Measurements from ENCODE around the gene RERG. TPM values are rescaled to one million over a fixed set of nuclear protein-coding genes. Genes with fewer than 3 reads are reported as not detected.

RERG gene
- total RNA-seq, 6 experiments from 2014 or later: not detected

DNA sequence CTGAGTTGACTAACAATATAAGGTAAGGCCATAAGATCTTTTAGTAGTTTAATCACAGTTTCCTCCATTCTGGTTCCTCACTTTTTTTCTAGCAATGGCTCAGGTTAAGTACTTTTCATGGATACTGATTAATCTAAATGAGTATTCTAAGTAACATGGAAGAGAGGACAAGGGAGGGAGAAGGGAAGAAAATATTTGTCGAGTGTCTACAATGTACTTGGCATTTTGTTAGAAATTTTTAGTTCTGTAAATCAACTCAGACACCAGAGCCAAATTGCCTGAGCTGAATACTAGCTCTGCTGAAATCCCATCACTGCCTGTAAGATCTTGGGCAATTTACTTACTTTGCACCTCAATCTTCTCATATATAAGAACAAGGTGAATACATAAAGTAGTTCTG is 20.2 kb downstream of the RERG start:
- Mint-ChIP-seq H3K27me3 (ENCODE audit: insufficient read depth) (no peaks in the 10 kb centered on the region; the same call in 1 of the 2 replicates), H3K4me3 (no peak overlapping the region), H3K27ac (no peak overlapping the region), H3K9me3 (no peaks in the 10 kb centered on the region; the same call in 1 of the 2 replicates), H3K36me3 (ENCODE audit: low read depth) (no peaks in the 10 kb centered on the region), H3K4me1 (ENCODE audit: low read depth) (no peaks in the 10 kb centered on the region)
- DNase-seq: no peak
- TF ChIP-seq, protein P1, sequence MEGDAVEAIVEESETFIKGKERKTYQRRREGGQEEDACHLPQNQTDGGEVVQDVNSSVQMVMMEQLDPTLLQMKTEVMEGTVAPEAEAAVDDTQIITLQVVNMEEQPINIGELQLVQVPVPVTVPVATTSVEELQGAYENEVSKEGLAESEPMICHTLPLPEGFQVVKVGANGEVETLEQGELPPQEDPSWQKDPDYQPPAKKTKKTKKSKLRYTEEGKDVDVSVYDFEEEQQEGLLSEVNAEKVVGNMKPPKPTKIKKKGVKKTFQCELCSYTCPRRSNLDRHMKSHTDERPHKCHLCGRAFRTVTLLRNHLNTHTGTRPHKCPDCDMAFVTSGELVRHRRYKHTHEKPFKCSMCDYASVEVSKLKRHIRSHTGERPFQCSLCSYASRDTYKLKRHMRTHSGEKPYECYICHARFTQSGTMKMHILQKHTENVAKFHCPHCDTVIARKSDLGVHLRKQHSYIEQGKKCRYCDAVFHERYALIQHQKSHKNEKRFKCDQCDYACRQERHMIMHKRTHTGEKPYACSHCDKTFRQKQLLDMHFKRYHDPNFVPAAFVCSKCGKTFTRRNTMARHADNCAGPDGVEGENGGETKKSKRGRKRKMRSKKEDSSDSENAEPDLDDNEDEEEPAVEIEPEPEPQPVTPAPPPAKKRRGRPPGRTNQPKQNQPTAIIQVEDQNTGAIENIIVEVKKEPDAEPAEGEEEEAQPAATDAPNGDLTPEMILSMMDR (IDR thresholded peaks at IDR 0.05): no peak

DNA sequence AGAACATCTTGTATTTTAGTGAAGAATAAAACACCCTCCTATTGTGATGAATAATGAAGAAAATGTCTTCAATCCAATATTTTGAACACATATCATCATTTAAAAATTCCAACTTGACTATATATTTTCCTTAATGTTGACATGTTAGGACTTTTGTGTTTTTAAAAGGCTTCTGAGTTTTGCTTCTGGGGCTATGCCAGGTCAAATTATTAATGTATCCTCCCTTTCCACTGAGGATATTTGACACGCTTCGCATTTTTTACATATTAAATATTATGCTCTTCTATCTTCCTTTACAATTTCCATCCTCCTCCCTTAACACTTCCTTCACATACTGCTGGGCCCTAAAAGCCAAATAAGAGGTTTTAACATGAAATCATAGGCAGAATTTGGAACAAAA is 20.6 kb downstream of the RERG start:
- H3K27ac Mint-ChIP-seq: no peak overlapping the region

DNA sequence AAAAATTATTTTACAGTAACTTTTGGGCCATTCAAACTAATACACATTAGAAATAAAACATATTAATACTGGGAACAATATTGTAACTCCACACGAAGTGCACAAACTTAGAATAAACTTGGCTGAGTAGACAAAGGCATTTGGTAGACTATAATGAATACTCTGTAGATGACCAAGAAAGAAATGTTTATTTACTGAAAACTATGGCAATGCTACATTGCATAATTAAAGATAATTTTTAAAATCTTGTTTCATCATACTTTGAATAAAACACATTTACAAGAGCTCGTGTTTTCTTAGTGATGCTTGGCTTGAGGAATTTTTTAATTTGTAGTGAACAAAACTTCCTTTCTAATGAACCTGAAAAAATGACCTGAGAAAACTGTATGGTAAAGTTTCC is 21.3 kb downstream of the RERG start:
- no peaks in the 10 kb centered on the region; the same call in 1 of the 2 replicates for H3K27me3 Mint-ChIP-seq (ENCODE audit: insufficient read depth)
- TF ChIP-seq, protein P1 (IDR thresholded peaks at IDR 0.05): no peak
- no peak overlapping the region for H3K4me3 Mint-ChIP-seq
- no peak for DNase-seq
- no peaks in the 10 kb centered on the region; the same call in 1 of the 2 replicates for H3K9me3 Mint-ChIP-seq
- H3K36me3 Mint-ChIP-seq (ENCODE audit: low read depth): no peaks in the 10 kb centered on the region
- no peaks in the 10 kb centered on the region for H3K4me1 Mint-ChIP-seq (ENCODE audit: low read depth)
- H3K27ac Mint-ChIP-seq: no peak overlapping the region

More for the DNA sequence above, 20.6 kb downstream of the RERG start:
- H3K4me3 Mint-ChIP-seq: no peak overlapping the region
- TF ChIP-seq, protein P1 (IDR thresholded peaks at IDR 0.05): no peak
- H3K4me1 Mint-ChIP-seq (ENCODE audit: low read depth): no peaks in the 10 kb centered on the region
- H3K9me3 Mint-ChIP-seq: no peaks in the 10 kb centered on the region; the same call in 1 of the 2 replicates
- H3K36me3 Mint-ChIP-seq (ENCODE audit: low read depth): no peaks in the 10 kb centered on the region
- H3K27me3 Mint-ChIP-seq (ENCODE audit: insufficient read depth): no peaks in the 10 kb centered on the region; the same call in 1 of the 2 replicates
- no peak for DNase-seq

DNA sequence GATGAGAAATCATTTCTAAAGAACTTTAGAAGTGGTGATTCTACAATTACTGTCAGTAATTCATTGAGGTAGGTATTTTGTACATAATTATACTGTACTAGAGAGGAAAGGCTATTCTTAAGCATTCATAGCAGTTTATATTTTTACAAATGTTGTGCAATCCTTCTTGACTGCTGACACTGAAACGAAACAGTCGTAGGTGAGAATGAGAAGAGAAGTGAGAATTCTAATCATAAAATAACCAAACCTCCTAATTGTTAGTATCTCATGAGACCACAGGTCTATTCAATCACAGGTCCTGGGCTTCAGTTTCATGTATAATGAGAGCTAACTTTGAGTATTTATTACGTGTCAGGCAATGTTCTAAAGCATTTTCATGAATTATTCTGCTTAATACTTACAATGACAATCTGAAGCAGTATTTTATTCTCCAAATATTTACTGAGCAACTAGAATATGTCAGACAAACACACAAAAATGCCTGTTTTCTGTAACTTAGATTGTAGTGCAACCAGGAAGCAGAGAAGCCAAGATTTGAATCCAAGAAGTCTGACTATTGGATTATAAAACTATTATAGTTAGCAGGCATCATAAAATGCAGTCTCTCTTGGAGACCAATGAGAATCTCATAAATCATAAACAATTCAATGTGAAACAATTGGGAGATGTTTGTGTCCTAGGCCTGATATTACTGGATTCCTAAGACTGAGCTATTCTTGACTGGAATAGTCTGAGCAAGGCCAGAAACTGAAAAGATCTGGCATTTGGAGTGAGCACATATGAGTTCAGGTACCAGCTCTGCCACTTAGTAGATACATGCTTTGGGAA is 24.3 kb downstream of the RERG start:
- DNase-seq: no peak
- TF ChIP-seq, protein P1 (IDR thresholded peaks at IDR 0.05): no peak
- Mint-ChIP-seq H3K36me3 (ENCODE audit: low read depth) (no peaks in the 10 kb centered on the region), H3K27ac (no peak overlapping the region), H3K4me3 (no peak overlapping the region), H3K4me1 (ENCODE audit: low read depth) (no peaks in the 10 kb centered on the region), H3K9me3 (no peaks in the 10 kb centered on the region; the same call in 1 of the 2 replicates), H3K27me3 (ENCODE audit: insufficient read depth) (peaks cover 2% of the 10 kb centered on the region; the same call in 1 of the 2 replicates)

DNA sequence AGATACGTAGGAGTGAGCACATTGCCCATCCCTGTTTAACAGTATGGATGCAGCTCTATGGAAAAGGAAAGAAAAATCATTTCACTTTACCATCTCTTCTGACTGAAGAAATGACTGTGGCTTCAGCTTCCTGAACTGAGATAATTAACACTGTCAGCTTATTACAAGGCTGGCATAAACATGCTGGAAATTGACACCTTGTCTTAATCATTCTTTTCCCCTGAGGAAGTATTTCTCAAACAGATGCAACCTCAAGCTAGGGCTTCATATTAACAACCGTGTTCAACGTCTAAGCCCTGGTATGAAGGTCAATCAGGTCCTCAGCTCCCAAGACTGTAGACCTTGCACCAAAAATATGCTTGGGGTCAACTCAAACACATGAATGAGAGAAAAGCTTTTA is 25.0 kb downstream of the RERG start:
- no peak overlapping the region for H3K27ac Mint-ChIP-seq
- peaks cover 2% of the 10 kb centered on the region; the same call in 1 of the 2 replicates for H3K27me3 Mint-ChIP-seq (ENCODE audit: insufficient read depth)
- no peak overlapping the region for H3K4me3 Mint-ChIP-seq
- DNase-seq: no peak
- no peaks in the 10 kb centered on the region for H3K36me3 Mint-ChIP-seq (ENCODE audit: low read depth)
- H3K4me1 Mint-ChIP-seq (ENCODE audit: low read depth): no peaks in the 10 kb centered on the region
- H3K9me3 Mint-ChIP-seq: no peaks in the 10 kb centered on the region; the same call in 1 of the 2 replicates
- TF ChIP-seq, protein P1 (IDR thresholded peaks at IDR 0.05): no peak
